HL-60 (cell line): ENCODE results near the gene RASD2.

Source experiments
- POLR2AphosphoS5 ChIP-seq: IDR thresholded peaks from 2 replicates; pipeline ENCODE4 v1.6.1; 2012; ENCODE audit warnings: low read depth
- TF ChIP-seq, protein P1 (sequence below): IDR thresholded peaks from one replicate; pipeline ENCODE4 v1.5.1; 2011; ENCODE audit warnings: low read length, control low read depth, inconsistent platforms; ENCODE audit not compliant: insufficient read depth
- TF ChIP-seq, protein P2 (sequence below): IDR thresholded peaks from 2 replicates; pipeline ENCODE4 v1.6.1; 2012; ENCODE audit warnings: low read depth; ENCODE audit not compliant: insufficient replicate concordance

DNA sequence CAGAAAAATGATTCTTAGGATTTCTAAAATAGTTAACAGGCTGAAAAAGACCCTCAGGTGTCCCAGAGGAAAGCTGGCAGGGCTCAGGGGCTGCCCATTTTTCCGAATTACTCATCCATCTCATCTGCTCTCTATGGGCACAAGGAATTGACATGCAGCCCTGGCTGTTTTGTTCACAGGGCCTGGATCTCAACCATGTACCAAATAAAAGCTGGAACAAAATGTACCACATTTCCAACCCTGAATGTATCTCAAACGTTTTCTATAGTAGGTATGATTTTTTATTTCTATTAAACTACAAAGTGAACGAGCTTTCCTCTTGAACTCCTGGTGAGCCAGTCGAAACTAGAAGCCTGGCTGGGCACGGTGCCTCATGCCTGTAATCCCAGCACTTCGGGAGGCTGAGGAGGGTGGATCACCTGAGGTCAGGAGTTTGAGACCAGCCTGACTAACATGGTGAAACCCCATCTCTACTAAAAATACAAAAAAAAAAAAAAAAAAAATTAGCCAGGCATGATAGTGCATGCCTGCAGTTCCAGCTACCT is 43.8 kb upstream of the RASD2 start:
- TF ChIP-seq, protein P1, sequence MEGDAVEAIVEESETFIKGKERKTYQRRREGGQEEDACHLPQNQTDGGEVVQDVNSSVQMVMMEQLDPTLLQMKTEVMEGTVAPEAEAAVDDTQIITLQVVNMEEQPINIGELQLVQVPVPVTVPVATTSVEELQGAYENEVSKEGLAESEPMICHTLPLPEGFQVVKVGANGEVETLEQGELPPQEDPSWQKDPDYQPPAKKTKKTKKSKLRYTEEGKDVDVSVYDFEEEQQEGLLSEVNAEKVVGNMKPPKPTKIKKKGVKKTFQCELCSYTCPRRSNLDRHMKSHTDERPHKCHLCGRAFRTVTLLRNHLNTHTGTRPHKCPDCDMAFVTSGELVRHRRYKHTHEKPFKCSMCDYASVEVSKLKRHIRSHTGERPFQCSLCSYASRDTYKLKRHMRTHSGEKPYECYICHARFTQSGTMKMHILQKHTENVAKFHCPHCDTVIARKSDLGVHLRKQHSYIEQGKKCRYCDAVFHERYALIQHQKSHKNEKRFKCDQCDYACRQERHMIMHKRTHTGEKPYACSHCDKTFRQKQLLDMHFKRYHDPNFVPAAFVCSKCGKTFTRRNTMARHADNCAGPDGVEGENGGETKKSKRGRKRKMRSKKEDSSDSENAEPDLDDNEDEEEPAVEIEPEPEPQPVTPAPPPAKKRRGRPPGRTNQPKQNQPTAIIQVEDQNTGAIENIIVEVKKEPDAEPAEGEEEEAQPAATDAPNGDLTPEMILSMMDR: no peak
- TF ChIP-seq, protein P2, sequence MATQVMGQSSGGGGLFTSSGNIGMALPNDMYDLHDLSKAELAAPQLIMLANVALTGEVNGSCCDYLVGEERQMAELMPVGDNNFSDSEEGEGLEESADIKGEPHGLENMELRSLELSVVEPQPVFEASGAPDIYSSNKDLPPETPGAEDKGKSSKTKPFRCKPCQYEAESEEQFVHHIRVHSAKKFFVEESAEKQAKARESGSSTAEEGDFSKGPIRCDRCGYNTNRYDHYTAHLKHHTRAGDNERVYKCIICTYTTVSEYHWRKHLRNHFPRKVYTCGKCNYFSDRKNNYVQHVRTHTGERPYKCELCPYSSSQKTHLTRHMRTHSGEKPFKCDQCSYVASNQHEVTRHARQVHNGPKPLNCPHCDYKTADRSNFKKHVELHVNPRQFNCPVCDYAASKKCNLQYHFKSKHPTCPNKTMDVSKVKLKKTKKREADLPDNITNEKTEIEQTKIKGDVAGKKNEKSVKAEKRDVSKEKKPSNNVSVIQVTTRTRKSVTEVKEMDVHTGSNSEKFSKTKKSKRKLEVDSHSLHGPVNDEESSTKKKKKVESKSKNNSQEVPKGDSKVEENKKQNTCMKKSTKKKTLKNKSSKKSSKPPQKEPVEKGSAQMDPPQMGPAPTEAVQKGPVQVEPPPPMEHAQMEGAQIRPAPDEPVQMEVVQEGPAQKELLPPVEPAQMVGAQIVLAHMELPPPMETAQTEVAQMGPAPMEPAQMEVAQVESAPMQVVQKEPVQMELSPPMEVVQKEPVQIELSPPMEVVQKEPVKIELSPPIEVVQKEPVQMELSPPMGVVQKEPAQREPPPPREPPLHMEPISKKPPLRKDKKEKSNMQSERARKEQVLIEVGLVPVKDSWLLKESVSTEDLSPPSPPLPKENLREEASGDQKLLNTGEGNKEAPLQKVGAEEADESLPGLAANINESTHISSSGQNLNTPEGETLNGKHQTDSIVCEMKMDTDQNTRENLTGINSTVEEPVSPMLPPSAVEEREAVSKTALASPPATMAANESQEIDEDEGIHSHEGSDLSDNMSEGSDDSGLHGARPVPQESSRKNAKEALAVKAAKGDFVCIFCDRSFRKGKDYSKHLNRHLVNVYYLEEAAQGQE: no peak
- no peak for TF ChIP-seq POLR2AphosphoS5
